ENCODE results near the gene DNAH14. TPM values are rescaled to one million over a fixed set of nuclear protein-coding genes. Genes with fewer than 3 reads are reported as not detected.

The DNAH14 gene
- total RNA-seq, 6 donors from 2014 or later, result 2.1 to 26.5 (median 12.9) TPM

DNA sequence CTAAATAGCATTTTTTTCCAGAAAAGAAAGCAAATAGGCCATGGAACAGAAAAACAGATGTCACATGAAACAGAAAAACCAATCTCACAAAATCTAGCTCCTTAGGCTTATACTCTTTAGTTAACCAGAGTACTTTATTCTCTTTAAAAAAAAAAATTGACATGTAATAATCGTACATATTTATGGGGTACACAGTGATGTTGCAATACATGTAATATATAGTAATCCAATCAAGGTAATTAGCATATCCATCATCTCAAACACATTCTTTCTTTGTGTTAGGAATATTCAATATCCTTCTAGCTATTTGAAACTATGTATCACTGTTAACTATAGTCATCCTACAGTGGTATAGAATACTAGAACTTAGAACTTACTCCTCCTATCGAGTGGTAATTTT, 478.3 kb downstream of the DNAH14 start:
- DNase-seq (no peak), ATAC-seq (ENCODE audit: low FRiP score in 2 of 2) (no peak)
- Histone ChIP-seq H3K27me3 (no peaks in the 10 kb centered on the region), H3K4me1 (no peaks in the 10 kb centered on the region), H3K27ac (no peak overlapping the region), H3K4me3 (no peak overlapping the region), H3K36me3 (peaks cover 14 to 84% (median 43%) of the 10 kb centered on the region in 4 donors), H3K9me3 (no peaks in the 10 kb centered on the region)
- WGBS, 2 donors, result 94 to 97% methylated on average over 2 of the region's 2 CpGs
- TF ChIP-seq EP300 (IDR thresholded peaks at IDR 0.05) (no peak), POLR2A (IDR thresholded peaks at IDR 0.05) (no peak), POLR2AphosphoS5 (IDR thresholded peaks at IDR 0.05) (no peak)
- TF ChIP-seq, protein P1, sequence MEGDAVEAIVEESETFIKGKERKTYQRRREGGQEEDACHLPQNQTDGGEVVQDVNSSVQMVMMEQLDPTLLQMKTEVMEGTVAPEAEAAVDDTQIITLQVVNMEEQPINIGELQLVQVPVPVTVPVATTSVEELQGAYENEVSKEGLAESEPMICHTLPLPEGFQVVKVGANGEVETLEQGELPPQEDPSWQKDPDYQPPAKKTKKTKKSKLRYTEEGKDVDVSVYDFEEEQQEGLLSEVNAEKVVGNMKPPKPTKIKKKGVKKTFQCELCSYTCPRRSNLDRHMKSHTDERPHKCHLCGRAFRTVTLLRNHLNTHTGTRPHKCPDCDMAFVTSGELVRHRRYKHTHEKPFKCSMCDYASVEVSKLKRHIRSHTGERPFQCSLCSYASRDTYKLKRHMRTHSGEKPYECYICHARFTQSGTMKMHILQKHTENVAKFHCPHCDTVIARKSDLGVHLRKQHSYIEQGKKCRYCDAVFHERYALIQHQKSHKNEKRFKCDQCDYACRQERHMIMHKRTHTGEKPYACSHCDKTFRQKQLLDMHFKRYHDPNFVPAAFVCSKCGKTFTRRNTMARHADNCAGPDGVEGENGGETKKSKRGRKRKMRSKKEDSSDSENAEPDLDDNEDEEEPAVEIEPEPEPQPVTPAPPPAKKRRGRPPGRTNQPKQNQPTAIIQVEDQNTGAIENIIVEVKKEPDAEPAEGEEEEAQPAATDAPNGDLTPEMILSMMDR (IDR thresholded peaks at IDR 0.05), result no peak

DNA sequence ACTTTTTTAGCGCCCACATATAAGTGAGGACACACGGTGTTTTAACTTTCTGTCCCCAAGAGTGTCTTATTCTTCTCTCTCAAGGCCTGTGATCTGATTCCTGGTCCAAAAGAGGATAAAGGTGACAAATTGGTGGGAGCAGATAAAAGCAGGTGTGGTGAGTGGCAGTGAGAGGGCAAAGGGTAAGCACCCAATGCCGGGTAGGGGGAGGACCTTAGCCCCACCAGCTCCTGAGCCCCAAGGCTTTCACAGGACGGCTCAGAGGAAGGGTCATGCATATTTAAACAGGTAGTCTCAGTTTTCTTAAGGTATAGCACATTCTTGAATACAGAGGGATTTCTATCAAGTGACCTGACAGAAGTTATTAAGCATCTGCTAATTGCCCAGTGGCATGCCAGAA, 478.8 kb downstream of the DNAH14 start:
- no peak for ATAC-seq (ENCODE audit: low FRiP score in 2 of 2)
- Histone ChIP-seq H3K4me3 (no peak overlapping the region), H3K27me3 (no peaks in the 10 kb centered on the region), H3K27ac (no peak overlapping the region), H3K4me1 (peaks cover 0 to 4% (median 0%) of the 10 kb centered on the region in 4 donors), H3K9me3 (no peaks in the 10 kb centered on the region), H3K36me3 (peaks cover 9 to 84% (median 42%) of the 10 kb centered on the region in 4 donors)
- TF ChIP-seq POLR2A (IDR thresholded peaks at IDR 0.05) (no peak), EP300 (IDR thresholded peaks at IDR 0.05) (no peak), POLR2AphosphoS5 (IDR thresholded peaks at IDR 0.05) (no peak)
- TF ChIP-seq, protein P1 (IDR thresholded peaks at IDR 0.05), result no peak
- WGBS, 2 donors, result 85 to 95% methylated on average over 4 of the region's 4 CpGs
- no peak for DNase-seq

DNA sequence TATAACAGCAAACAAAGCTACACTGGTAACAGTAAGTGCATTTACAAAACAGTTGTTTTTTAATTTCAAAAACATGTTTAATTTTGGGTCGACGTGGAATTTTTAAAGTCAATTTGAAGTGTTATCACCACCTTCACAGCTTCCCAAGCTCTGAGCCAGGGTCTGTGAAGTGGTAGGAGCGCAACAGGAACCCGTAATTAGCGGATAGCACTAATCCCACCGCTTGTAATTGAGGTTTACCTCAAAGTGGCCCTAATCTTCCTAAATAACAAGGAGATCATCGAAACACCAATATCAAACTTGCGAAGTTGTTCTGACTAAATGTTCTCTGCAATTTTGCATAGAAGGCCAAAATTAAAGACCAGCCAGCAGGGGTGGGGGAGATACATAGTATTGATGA, 479.6 kb downstream of the DNAH14 start:
- ATAC-seq (ENCODE audit: low FRiP score in 2 of 2) (no peak), DNase-seq (no peak)
- Histone ChIP-seq H3K27ac (no peak overlapping the region), H3K27me3 (no peaks in the 10 kb centered on the region), H3K4me3 (no peak overlapping the region), H3K4me1 (peaks cover 0 to 4% (median 2%) of the 10 kb centered on the region in 4 donors), H3K9me3 (no peaks in the 10 kb centered on the region), H3K36me3 (peaks cover 9 to 84% (median 42%) of the 10 kb centered on the region in 4 donors)
- 90 to 91% methylated on average over 8 of the region's 8 CpGs for WGBS, 2 donors
- no peak for TF ChIP-seq POLR2AphosphoS5 (IDR thresholded peaks at IDR 0.05)
- no peak for TF ChIP-seq EP300 (IDR thresholded peaks at IDR 0.05)
- no peak for TF ChIP-seq POLR2A (IDR thresholded peaks at IDR 0.05)
- TF ChIP-seq, protein P1 (IDR thresholded peaks at IDR 0.05), result no peak

DNA sequence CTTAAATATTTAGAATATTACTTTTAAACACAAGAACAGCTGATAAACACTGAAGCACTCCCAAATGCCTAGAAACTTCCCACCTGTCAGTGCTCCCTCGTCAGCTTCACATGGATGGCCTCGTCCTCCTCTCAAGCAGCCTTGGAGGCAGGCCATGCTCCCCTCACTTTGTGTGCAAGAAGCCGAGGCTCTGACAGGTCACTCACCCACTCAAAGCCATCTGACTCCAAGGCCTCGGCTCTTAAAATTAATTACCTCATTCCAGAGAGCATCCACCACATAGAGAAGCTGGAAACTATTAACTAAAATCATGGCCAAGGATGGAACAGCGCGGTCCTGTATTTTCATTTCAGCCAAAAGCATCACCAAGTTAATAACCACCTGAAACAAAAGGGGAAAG, 480.6 kb downstream of the DNAH14 start:
- WGBS, 2 donors, result 88 to 92% methylated on average over 5 to 6 of the region's 6 CpGs
- Histone ChIP-seq H3K27me3 (no peaks in the 10 kb centered on the region), H3K9me3 (no peaks in the 10 kb centered on the region), H3K4me3 (no peak overlapping the region), H3K27ac (no peak overlapping the region), H3K36me3 (peaks cover 9 to 84% (median 50%) of the 10 kb centered on the region in 4 donors), H3K4me1 (peaks cover 0 to 5% (median 2%) of the 10 kb centered on the region in 4 donors)
- ATAC-seq (ENCODE audit: low FRiP score in 2 of 2) (no peak), DNase-seq (no peak)
- TF ChIP-seq EP300 (IDR thresholded peaks at IDR 0.05) (no peak), POLR2A (IDR thresholded peaks at IDR 0.05) (no peak), POLR2AphosphoS5 (IDR thresholded peaks at IDR 0.05) (no peak)
- TF ChIP-seq, protein P1 (IDR thresholded peaks at IDR 0.05), result no peak

DNA sequence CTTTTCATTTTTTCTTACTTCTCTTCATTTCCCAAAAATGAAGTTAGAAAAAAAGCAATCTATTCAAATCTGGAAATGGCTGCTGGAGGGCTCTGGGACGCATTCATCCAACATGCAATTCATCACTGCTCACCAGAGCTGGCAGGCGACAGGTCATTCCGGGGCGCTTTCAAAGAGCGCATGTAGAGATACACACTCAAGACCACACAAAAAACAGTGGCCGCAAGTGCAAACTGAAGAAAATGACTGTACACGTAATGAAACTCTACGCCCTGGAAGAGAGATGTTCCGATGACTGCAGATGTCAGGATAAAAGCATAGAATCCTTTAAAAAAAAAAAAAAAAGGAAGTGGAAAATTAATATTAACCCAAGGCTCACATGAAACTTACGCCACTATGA, 482.8 kb downstream of the DNAH14 start:
- Histone ChIP-seq H3K4me1 (peaks cover 0 to 5% (median 2%) of the 10 kb centered on the region in 4 donors), H3K36me3 (peaks cover 6 to 85% (median 44%) of the 10 kb centered on the region in 4 donors), H3K4me3 (no peak overlapping the region), H3K9me3 (no peaks in the 10 kb centered on the region), H3K27ac (no peak overlapping the region), H3K27me3 (no peaks in the 10 kb centered on the region)
- DNase-seq, result no peak
- TF ChIP-seq EP300 (IDR thresholded peaks at IDR 0.05), result no peak
- no peak for TF ChIP-seq POLR2AphosphoS5 (IDR thresholded peaks at IDR 0.05)
- TF ChIP-seq POLR2A (IDR thresholded peaks at IDR 0.05), result no peak
- TF ChIP-seq, protein P1 (IDR thresholded peaks at IDR 0.05), result no peak
- 90% methylated on average over 10 of the region's 10 CpGs for WGBS, 2 donors
- no peak for ATAC-seq (ENCODE audit: low FRiP score in 2 of 2)
